AG04449 (cell line): ENCODE measurements around the gene SORCS1.

Source experiments
- CTCF ChIA-PET: fragments of 350-600 bp; formaldehyde crosslinking; extraction: SDS; loops from one replicate; lab custom pipeline; 2021; ENCODE audit warnings: antibody characterized with exemption; lab: Yijun Ruan, JAX
- POLR2A ChIA-PET: fragments of 400-600, 350-600 bp; formaldehyde crosslinking; extraction: SDS; loops from one replicate; lab custom pipeline; 2020; ENCODE audit warnings: antibody characterized with exemption, inconsistent platforms; lab: Yijun Ruan, JAX
- DNase-seq: peaks from one replicate; pipeline ENCODE4 v3.0.0-alpha.2; 2010; ENCODE audit warnings: low read depth, low spot score
- H3K4me3 ChIP-seq: 2 replicates; pipeline ENCODE4 v1.5.1; 2011; ENCODE audit warnings: low read depth, mild to moderate bottlenecking, control low read depth, low read length
- TF ChIP-seq, protein P1 (sequence below): IDR thresholded peaks from one replicate; pipeline ENCODE4 v1.5.1; 2011; ENCODE audit warnings: mild to moderate bottlenecking, moderate library complexity, low read length, control low read depth, inconsistent platforms; ENCODE audit not compliant: insufficient read depth; ENCODE audit errors: missing control alignments

The SORCS1 gene

GRCh38 chr10:107152087-107152486, 12.4 kb downstream of the SORCS1 start:
- CTCF ChIA-PET = no interaction called here
- H3K4me3 ChIP-seq = no peak overlapping the region
- POLR2A ChIA-PET = no interaction called here
- TF ChIP-seq, protein P1, sequence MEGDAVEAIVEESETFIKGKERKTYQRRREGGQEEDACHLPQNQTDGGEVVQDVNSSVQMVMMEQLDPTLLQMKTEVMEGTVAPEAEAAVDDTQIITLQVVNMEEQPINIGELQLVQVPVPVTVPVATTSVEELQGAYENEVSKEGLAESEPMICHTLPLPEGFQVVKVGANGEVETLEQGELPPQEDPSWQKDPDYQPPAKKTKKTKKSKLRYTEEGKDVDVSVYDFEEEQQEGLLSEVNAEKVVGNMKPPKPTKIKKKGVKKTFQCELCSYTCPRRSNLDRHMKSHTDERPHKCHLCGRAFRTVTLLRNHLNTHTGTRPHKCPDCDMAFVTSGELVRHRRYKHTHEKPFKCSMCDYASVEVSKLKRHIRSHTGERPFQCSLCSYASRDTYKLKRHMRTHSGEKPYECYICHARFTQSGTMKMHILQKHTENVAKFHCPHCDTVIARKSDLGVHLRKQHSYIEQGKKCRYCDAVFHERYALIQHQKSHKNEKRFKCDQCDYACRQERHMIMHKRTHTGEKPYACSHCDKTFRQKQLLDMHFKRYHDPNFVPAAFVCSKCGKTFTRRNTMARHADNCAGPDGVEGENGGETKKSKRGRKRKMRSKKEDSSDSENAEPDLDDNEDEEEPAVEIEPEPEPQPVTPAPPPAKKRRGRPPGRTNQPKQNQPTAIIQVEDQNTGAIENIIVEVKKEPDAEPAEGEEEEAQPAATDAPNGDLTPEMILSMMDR = no peak
- no peak for DNase-seq

DNA sequence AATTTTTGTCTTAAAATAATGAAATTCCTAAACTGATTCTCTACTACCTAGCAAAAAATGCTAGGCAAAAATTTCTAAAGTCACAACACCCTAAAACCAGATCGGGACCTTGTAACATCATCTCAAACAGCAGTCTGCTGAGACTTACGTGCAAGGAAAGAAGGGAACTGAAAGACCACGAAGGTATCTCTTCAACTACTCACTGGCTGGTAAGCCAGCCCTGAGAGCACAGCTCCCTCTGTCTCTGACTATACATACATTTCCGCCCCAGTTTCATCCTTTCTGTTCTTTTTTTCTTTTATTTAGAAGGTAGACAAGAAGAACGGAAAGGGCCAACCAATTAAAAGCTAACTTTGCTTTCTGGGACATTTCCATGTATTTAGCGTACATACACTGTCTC, 15.6 kb downstream of the SORCS1 start:
- POLR2A ChIA-PET = no interaction called here
- TF ChIP-seq, protein P1 = no peak
- CTCF ChIA-PET = no interaction called here
- H3K4me3 ChIP-seq = no peak overlapping the region
- no peak for DNase-seq

DNA sequence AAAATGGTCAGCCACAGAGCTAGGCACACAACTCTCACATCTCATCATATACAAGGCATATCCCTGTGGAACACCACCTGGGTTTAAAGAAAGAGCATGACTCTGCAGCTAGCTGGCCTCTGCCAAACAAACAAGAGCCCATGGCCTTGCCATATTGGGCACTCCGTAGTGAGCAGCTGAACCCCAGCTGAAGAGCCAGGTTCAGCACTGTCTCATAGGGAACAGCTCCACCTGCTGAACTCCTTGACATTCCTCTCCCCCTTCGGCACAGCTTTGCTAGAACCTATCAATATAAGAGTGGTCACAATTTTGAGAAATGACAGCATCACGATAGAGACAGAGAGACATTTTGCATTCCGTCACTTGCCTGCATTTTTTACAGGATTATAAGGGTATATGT, 20.0 kb downstream of the SORCS1 start:
- no peak for DNase-seq
- POLR2A ChIA-PET = no interaction called here
- CTCF ChIA-PET = no interaction called here
- TF ChIP-seq, protein P1 = no peak
- no peak overlapping the region for H3K4me3 ChIP-seq

DNA sequence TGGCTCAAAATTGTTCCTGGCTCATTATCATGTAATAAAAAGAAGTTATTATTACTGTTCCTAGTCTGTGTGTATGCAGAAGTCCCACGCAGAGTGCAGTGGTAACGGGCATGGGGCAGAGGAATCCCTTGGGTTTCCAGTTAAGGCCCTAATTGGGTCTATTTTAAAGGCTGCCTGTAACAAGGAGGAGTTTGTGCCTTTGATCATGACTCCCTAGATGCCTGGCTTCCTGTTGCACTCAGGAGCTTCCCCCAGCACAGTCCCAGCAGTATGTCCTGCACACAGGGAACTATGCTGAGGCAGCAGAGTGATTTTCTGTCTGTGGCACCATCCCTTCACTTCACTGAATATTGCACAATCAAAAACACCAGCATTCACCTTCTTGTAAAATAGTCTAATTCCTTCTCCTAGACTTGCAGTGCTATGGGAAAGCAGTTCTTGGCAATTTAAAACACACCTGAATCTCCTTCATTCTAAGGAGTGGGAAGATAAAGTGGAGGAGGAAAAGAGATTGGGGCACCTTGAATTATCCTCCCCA, 22.9 kb downstream of the SORCS1 start:
- TF ChIP-seq, protein P1 = no peak
- no peak for DNase-seq
- CTCF ChIA-PET = no interaction called here
- POLR2A ChIA-PET = no interaction called here
- no peak overlapping the region for H3K4me3 ChIP-seq

GRCh38 chr10:107139237-107139636, 25.3 kb downstream of the SORCS1 start:
- CTCF ChIA-PET = no interaction called here
- POLR2A ChIA-PET = no interaction called here
- TF ChIP-seq, protein P1 = no peak
- H3K4me3 ChIP-seq = no peak overlapping the region
- DNase-seq = no peak

DNA sequence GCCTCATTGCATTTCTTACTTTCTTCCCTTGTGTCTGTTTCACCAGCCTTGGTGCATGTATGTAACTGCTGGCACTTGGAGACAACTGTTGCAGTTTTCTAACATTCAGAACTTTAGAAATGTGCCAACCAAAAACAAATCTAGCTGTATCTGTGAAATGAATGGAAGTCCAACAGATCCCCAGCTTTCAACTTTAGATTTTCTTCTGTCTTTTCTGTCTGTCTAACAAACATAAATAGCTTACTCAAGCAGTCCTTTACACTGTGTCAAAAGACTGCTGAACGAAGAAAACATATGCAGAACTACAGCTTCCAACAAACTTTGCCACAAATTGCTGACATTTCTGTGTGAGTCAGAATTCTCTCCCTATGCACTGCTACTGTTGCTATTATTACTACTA, 30.9 kb downstream of the SORCS1 start:
- no peak overlapping the region for H3K4me3 ChIP-seq
- ChIA-PET POLR2A (no interaction called here), CTCF (no interaction called here)
- no peak for DNase-seq
- TF ChIP-seq, protein P1 = no peak
